Measurements from ENCODE around the gene SLC9A1.

- TF ChIP-seq CTCF (IDR thresholded peaks at IDR 0.05), result no peak
- TF ChIP-seq POLR2A (IDR thresholded peaks at IDR 0.05), result no peak
Measured at GRCh38 chr1:27153549-27153886, 1.4 kb downstream of the SLC9A1 start.

Data from adrenal gland (tissue), 5 donors.